ENCODE results near the gene ZNF217.
"Not testable (repeated sequence)": the region's sequence is repeated elsewhere in the genome, so short reads cannot be mapped to it uniquely, and the experiment has no call there.

The ZNF217 gene

GRCh38 chr20:53590122-53590521 is 3.5 kb downstream of the ZNF217 start:
- no CpG with 5 or more reads among the region's 2 CpGs for WGBS, 2 experiments (ENCODE audit: insufficient coverage in 2 of 2)

GRCh38 chr20:53589321-53590065 is 4.1 kb downstream of the ZNF217 start:
- H3K4me3 ChIP-seq (ENCODE audit: extremely low read depth, insufficient read depth, low read length, poor library complexity, severe bottlenecking) = peak overlapping the region; percentile 79
- peaks cover 23% of the 10 kb centered on the region for H3K4me1 ChIP-seq (ENCODE audit: control insufficient read depth, insufficient read depth, low read length, poor library complexity, severe bottlenecking)
- not testable (repeated sequence) for H3K9me3 ChIP-seq (ENCODE audit: control insufficient read depth, low read length); H3K36me3 ChIP-seq (ENCODE audit: control insufficient read depth, insufficient read depth, low read length)
- H3K27ac ChIP-seq (ENCODE audit: low read depth, low read length, severe bottlenecking) = peak overlapping the region; percentile 43
- WGBS, 2 experiments (ENCODE audit: insufficient coverage in 2 of 2) = 10 to 29% methylated on average over 4 to 5 of the region's 12 CpGs

More at GRCh38 chr20:53590122-53590521, 3.5 kb downstream of the ZNF217 start:
- not testable (repeated sequence) for H3K36me3 ChIP-seq (ENCODE audit: control insufficient read depth, insufficient read depth, low read length); H3K9me3 ChIP-seq (ENCODE audit: control insufficient read depth, low read length); H3K27ac ChIP-seq (ENCODE audit: low read depth, low read length, severe bottlenecking)
- peak overlapping the region; percentile 79 for H3K4me3 ChIP-seq (ENCODE audit: extremely low read depth, insufficient read depth, low read length, poor library complexity, severe bottlenecking)
- H3K4me1 ChIP-seq (ENCODE audit: control insufficient read depth, insufficient read depth, low read length, poor library complexity, severe bottlenecking) = peaks cover 18% of the 10 kb centered on the region

- H3K9me3 ChIP-seq (ENCODE audit: control insufficient read depth, low read length); H3K27ac ChIP-seq (ENCODE audit: low read depth, low read length, severe bottlenecking); H3K4me3 ChIP-seq (ENCODE audit: extremely low read depth, insufficient read depth, low read length, poor library complexity, severe bottlenecking); H3K36me3 ChIP-seq (ENCODE audit: control insufficient read depth, insufficient read depth, low read length): not testable (repeated sequence)
- WGBS, 2 experiments (ENCODE audit: insufficient coverage in 2 of 2) = no CpG with 5 or more reads among the region's 1 CpG
- H3K4me1 ChIP-seq (ENCODE audit: control insufficient read depth, insufficient read depth, low read length, poor library complexity, severe bottlenecking) = peaks cover 36% of the 10 kb centered on the region
Observed at GRCh38 chr20:53587157-53587703, 6.4 kb downstream of the ZNF217 start.

GRCh38 chr20:53586640-53587039 is 7.0 kb downstream of the ZNF217 start:
- peaks cover 14% of the 10 kb centered on the region for H3K36me3 ChIP-seq (ENCODE audit: control insufficient read depth, insufficient read depth, low read length)
- H3K27ac ChIP-seq (ENCODE audit: low read depth, low read length, severe bottlenecking) = peak overlapping the region; percentile 29
- WGBS, 2 experiments (ENCODE audit: insufficient coverage in 2 of 2) = 80 to 94% methylated on average over 4 to 5 of the region's 6 CpGs
- H3K4me3 ChIP-seq (ENCODE audit: extremely low read depth, insufficient read depth, low read length, poor library complexity, severe bottlenecking) = no peak overlapping the region
- H3K4me1 ChIP-seq (ENCODE audit: control insufficient read depth, insufficient read depth, low read length, poor library complexity, severe bottlenecking) = peaks cover 42% of the 10 kb centered on the region
- no peaks in the 10 kb centered on the region for H3K9me3 ChIP-seq (ENCODE audit: control insufficient read depth, low read length)

GRCh38 chr20:53585910-53586309 is 7.7 kb downstream of the ZNF217 start:
- Histone ChIP-seq H3K4me1 (ENCODE audit: control insufficient read depth, insufficient read depth, low read length, poor library complexity, severe bottlenecking) (peaks cover 43% of the 10 kb centered on the region), H3K36me3 (ENCODE audit: control insufficient read depth, insufficient read depth, low read length) (peaks cover 21% of the 10 kb centered on the region)
- 81 to 95% methylated on average over 5 of the region's 5 CpGs for WGBS, 2 experiments (ENCODE audit: insufficient coverage in 2 of 2)
- H3K4me3 ChIP-seq (ENCODE audit: extremely low read depth, insufficient read depth, low read length, poor library complexity, severe bottlenecking); H3K9me3 ChIP-seq (ENCODE audit: control insufficient read depth, low read length); H3K27ac ChIP-seq (ENCODE audit: low read depth, low read length, severe bottlenecking): not testable (repeated sequence)

GRCh38 chr20:53585004-53585569 is 8.6 kb downstream of the ZNF217 start:
- H3K27ac ChIP-seq (ENCODE audit: low read depth, low read length, severe bottlenecking); H3K9me3 ChIP-seq (ENCODE audit: control insufficient read depth, low read length); H3K4me3 ChIP-seq (ENCODE audit: extremely low read depth, insufficient read depth, low read length, poor library complexity, severe bottlenecking): not testable (repeated sequence)
- Histone ChIP-seq H3K4me1 (ENCODE audit: control insufficient read depth, insufficient read depth, low read length, poor library complexity, severe bottlenecking) (peaks cover 43% of the 10 kb centered on the region), H3K36me3 (ENCODE audit: control insufficient read depth, insufficient read depth, low read length) (peaks cover 29% of the 10 kb centered on the region)
- WGBS, 2 experiments (ENCODE audit: insufficient coverage in 2 of 2) = 80% methylated on average over 1 of the region's 6 CpGs; no CpG with 5 or more reads in 1 of the 2 experiments

- Histone ChIP-seq H3K36me3 (ENCODE audit: control insufficient read depth, insufficient read depth, low read length) (peaks cover 35% of the 10 kb centered on the region), H3K4me1 (ENCODE audit: control insufficient read depth, insufficient read depth, low read length, poor library complexity, severe bottlenecking) (peaks cover 44% of the 10 kb centered on the region)
- H3K4me3 ChIP-seq (ENCODE audit: extremely low read depth, insufficient read depth, low read length, poor library complexity, severe bottlenecking); H3K9me3 ChIP-seq (ENCODE audit: control insufficient read depth, low read length); H3K27ac ChIP-seq (ENCODE audit: low read depth, low read length, severe bottlenecking): not testable (repeated sequence)
- no CpG with 5 or more reads among the region's 3 CpGs for WGBS, 2 experiments (ENCODE audit: insufficient coverage in 2 of 2)
Observed at GRCh38 chr20:53584550-53584913, 9.1 kb downstream of the ZNF217 start.

GRCh38 chr20:53583660-53584549 is 9.7 kb downstream of the ZNF217 start:
- Histone ChIP-seq H3K4me1 (ENCODE audit: control insufficient read depth, insufficient read depth, low read length, poor library complexity, severe bottlenecking) (peaks cover 50% of the 10 kb centered on the region), H3K36me3 (ENCODE audit: control insufficient read depth, insufficient read depth, low read length) (peaks cover 41% of the 10 kb centered on the region), H3K27ac (ENCODE audit: low read depth, low read length, severe bottlenecking) (peak overlapping the region; percentile 67)
- WGBS, 2 experiments (ENCODE audit: insufficient coverage in 2 of 2) = 83% methylated on average over 1 of the region's 3 CpGs; no CpG with 5 or more reads in 1 of the 2 experiments
- not testable (repeated sequence) for H3K9me3 ChIP-seq (ENCODE audit: control insufficient read depth, low read length); H3K4me3 ChIP-seq (ENCODE audit: extremely low read depth, insufficient read depth, low read length, poor library complexity, severe bottlenecking)

- Histone ChIP-seq H3K4me1 (ENCODE audit: control insufficient read depth, insufficient read depth, low read length, poor library complexity, severe bottlenecking) (peaks cover 51% of the 10 kb centered on the region), H3K36me3 (ENCODE audit: control insufficient read depth, insufficient read depth, low read length) (peaks cover 51% of the 10 kb centered on the region), H3K27ac (ENCODE audit: low read depth, low read length, severe bottlenecking) (peak overlapping the region; percentile 16), H3K4me3 (ENCODE audit: extremely low read depth, insufficient read depth, low read length, poor library complexity, severe bottlenecking) (no peak overlapping the region), H3K9me3 (ENCODE audit: control insufficient read depth, low read length) (no peaks in the 10 kb centered on the region)
- 80 to 98% methylated on average over 4 to 10 of the region's 13 CpGs for WGBS, 2 experiments (ENCODE audit: insufficient coverage in 2 of 2)
Observed at GRCh38 chr20:53582574-53583351, 10.9 kb downstream of the ZNF217 start.

GRCh38 chr20:53582251-53582570 is 11.4 kb downstream of the ZNF217 start:
- WGBS, 2 experiments (ENCODE audit: insufficient coverage in 2 of 2) = 98 to 100% methylated on average over 8 to 9 of the region's 9 CpGs
- no peaks in the 10 kb centered on the region for H3K9me3 ChIP-seq (ENCODE audit: control insufficient read depth, low read length)
- peaks cover 51% of the 10 kb centered on the region for H3K4me1 ChIP-seq (ENCODE audit: control insufficient read depth, insufficient read depth, low read length, poor library complexity, severe bottlenecking)
- H3K4me3 ChIP-seq (ENCODE audit: extremely low read depth, insufficient read depth, low read length, poor library complexity, severe bottlenecking) = no peak overlapping the region
- no peak overlapping the region for H3K27ac ChIP-seq (ENCODE audit: low read depth, low read length, severe bottlenecking)
- peaks cover 56% of the 10 kb centered on the region for H3K36me3 ChIP-seq (ENCODE audit: control insufficient read depth, insufficient read depth, low read length)

Measured in mesodermal cell (in vitro differentiated cells).